ENCODE measurements around the gene SLC9A8. TPM values are rescaled to one million over a fixed set of nuclear protein-coding genes. Genes with fewer than 3 reads are reported as not detected.
"Not testable (repeated sequence)": the region's sequence is repeated elsewhere in the genome, so short reads cannot be mapped to it uniquely, and the experiment has no call there.

SLC9A8 gene
- 10 to 100 TPM; 11.5 to 13.0 TPM for total RNA-seq

DNA sequence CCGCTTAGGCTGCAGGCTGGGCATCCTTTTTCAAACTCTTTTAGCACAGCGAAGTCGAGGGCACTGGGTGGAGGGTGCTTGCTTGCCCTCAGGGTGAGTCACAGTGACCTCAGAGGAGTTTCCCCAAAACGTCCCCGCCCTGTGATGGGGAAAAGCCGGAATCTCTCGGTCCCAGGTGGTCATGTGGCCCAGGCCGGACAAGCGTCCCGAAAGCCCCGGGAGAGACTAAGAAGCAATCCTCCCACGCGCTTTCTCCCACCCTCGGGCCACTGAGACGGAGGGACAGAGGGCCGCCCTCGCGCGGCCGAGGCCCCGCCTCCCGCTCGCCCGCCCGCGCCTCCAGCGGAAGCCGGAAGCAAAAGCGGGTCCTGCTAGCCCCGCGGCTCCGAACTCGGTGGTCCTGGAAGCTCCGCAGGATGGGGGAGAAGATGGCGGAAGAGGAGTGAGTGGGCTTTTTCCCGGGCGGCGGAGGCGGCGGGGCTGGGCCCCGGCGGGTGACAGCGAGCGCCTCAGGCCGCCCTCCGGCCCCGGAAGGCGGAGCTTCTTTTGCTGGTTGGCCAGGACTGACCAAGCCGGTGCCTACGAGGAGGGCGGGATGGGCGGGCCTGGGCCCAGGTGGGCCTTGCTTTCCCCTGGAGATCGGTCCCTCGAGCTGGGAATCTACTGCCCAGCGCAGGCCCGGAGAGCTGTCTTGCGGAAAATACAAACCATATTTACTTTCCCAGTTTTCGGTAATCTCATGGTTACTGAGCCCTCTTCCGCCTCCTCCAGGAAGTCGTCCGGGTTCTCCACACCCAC lies at the start of gene SLC9A8:
SLC9A8 (plus strand) TSS at position 322 of the 798 bp plus-strand sequence; CDS start at position 417, 95 bp downstream.
- ChIA-PET POLR2A (interaction anchor here (0.5 to 2.8 kb wide), 8 partner anchors 11 to 256 kb away, joined by 3 to 11 read pairs (median 3); no protein-coding TSS in a partner anchor), CTCF (interaction anchor here (0.5 to 1.5 kb wide), 4 partner anchors 34 to 202 kb away, joined by 3 to 6 read pairs (median 4); no protein-coding TSS in a partner anchor)
- intact Hi-C loops (cut with micrococcal nuclease): loop anchor here (1.0 to 10.0 kb wide), 5 partner anchors 7 to 750 kb away; partner anchors contain the start of genes B4GALT5 and ZNFX1
- no peaks in the 10 kb centered on the region for H3K9me3 Mint-ChIP-seq
- H3K27me3 Mint-ChIP-seq: no peaks in the 10 kb centered on the region
- H3K27ac Mint-ChIP-seq: peak within 1 kb of the TSS; percentile 94
- H3K4me3 Mint-ChIP-seq: peak within 1 kb of the TSS; percentile 89
- peak; percentile 92 for DNase-seq
- H3K36me3 Mint-ChIP-seq: peaks cover 29% of the 10 kb centered on the region
- peaks cover 35% of the 10 kb centered on the region for H3K4me1 Mint-ChIP-seq (ENCODE audit: low read depth)

DNA sequence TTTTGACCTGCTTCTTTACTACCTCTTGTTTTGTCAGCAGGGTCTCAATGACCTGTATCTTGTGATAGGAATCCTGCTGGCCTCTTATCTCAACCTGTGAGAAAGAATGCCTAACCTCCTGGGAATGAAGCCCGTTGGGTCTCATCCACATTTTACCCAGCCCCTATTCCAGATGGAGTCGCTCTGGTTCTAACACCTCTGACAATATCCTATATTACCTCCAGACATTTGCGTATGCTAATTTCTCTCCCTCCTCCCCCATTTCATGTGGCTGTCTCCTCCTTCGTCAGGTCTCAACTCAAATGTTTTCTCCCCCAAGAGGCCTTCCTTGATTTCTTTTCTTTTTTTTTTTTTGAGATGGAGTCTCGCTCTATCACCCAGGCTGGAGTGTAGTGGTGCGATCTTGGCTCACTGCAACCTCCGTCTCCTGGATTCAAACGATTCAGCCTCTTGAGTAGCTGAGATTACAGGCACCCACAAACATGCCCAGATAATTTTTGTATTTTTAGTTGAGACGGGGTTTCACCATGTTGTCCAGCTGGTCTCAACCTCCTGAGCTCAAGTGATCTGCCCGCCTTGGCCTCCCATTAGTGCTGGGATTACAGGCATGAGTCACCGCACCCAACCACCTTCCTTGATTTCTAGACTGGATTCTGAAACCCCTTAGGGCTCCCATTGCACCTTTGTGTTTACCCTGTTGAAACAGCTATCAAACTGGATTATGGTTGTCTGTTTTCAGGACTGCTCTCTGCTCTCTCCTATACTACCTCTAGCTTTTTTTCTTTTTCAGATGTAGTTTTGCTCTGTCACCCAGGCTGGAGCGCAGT lies 49.5 kb upstream of the SLC9A8 start:
- POLR2A ChIA-PET: no interaction called here
- Mint-ChIP-seq H3K27ac (no peak overlapping the region), H3K36me3 (no peaks in the 10 kb centered on the region), H3K9me3 (no peaks in the 10 kb centered on the region), H3K4me3 (no peak overlapping the region), H3K4me1 (ENCODE audit: low read depth) (peaks cover 8% of the 10 kb centered on the region), H3K27me3 (peaks cover 37% of the 10 kb centered on the region)
- DNase-seq: no peak
- CTCF ChIA-PET: no interaction called here
- intact Hi-C loops (cut with micrococcal nuclease): no loop called here

DNA sequence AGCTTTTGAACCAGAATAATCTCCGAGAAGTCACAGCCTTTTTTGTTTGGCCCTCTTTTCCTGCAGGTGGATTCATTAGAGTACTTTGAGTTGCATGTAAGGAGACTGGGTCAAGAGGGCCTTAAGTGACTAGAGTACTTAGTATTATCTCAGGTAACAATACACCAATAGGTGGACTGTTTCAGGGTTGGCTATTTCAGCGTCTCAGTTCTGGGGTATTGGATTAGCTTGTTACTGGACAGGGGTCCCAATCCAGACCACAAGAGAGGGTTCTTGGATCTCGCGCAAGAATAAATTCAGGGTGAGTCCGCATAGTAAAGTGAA lies 47.3 kb upstream of the SLC9A8 start:
- peaks cover 48% of the 10 kb centered on the region for H3K27me3 Mint-ChIP-seq
- DNase-seq: no peak
- H3K36me3 Mint-ChIP-seq: no peaks in the 10 kb centered on the region
- ChIA-PET CTCF (no interaction called here), POLR2A (no interaction called here)
- intact Hi-C loops (cut with micrococcal nuclease): no loop called here
- H3K4me3 Mint-ChIP-seq: no peak overlapping the region
- H3K4me1 Mint-ChIP-seq (ENCODE audit: low read depth): peaks cover 20% of the 10 kb centered on the region
- no peak overlapping the region for H3K27ac Mint-ChIP-seq
- no peaks in the 10 kb centered on the region for H3K9me3 Mint-ChIP-seq

- Mint-ChIP-seq H3K9me3 (no peaks in the 10 kb centered on the region), H3K4me3 (no peak overlapping the region), H3K4me1 (ENCODE audit: low read depth) (peaks cover 20% of the 10 kb centered on the region), H3K36me3 (no peaks in the 10 kb centered on the region), H3K27me3 (peaks cover 54% of the 10 kb centered on the region), H3K27ac (no peak overlapping the region)
- intact Hi-C loops (cut with micrococcal nuclease): no loop called here
- DNase-seq: no peak
- CTCF ChIA-PET: no interaction called here
- POLR2A ChIA-PET: no interaction called here
These were observed 46.6 kb upstream of the SLC9A8 start for GRCh38 chr20:49765846-49766541.

GRCh38 chr20:49766979-49767521 lies 45.6 kb upstream of the SLC9A8 start:
- CTCF ChIA-PET: no interaction called here
- intact Hi-C loops (cut with micrococcal nuclease): no loop called here

DNA sequence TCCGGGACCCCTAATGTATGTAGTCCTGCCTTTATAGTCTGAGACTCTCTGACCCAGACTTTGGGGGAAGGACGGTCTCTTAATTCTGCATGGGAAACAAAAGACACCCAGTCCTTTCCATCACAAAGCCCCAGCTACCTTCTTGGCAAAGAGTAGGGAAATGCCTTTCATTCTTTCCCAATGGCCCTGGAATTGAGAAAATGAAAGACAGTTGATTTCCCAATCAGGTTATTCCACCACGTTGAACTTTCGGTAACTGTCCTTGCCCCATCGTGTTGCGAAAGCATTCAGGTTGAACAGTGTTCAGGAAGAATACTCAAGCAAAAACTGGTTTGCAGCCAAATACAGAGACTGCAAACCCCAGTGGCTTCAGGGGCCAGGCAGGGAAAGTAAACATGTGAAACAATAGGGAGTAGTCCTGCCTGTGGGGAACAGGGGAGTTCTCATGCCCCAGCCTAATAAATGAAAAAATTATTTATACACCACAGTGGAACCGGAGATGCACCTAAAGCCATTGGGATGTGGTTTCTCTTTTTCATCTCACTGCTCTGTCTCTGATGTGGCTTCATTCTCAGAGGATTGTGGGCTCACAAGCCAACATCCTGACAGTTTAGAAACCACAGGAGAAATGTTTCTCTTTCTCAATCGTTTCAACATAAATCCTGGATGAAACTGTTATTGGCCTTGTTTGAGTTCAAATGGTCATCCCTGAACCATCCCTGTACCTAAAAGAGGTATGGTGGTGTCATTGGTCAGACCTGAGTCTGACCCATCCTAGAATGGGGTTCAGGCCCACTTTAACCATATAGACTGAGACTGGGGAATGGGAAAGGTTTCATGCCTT lies 44.2 kb upstream of the SLC9A8 start:
- no peaks in the 10 kb centered on the region for H3K36me3 Mint-ChIP-seq
- no peaks in the 10 kb centered on the region for H3K9me3 Mint-ChIP-seq
- H3K27ac Mint-ChIP-seq: peak overlapping the region; percentile 33
- peaks cover 58% of the 10 kb centered on the region for H3K27me3 Mint-ChIP-seq
- no peak overlapping the region for H3K4me3 Mint-ChIP-seq
- intact Hi-C loops (cut with micrococcal nuclease): no loop called here
- POLR2A ChIA-PET: no interaction called here
- peaks cover 24% of the 10 kb centered on the region for H3K4me1 Mint-ChIP-seq (ENCODE audit: low read depth)
- CTCF ChIA-PET: no interaction called here
- peak; percentile 19 for DNase-seq

More at GRCh38 chr20:49766979-49767521, 45.6 kb upstream of the SLC9A8 start:
- H3K4me1 Mint-ChIP-seq (ENCODE audit: low read depth): peaks cover 20% of the 10 kb centered on the region
- H3K9me3 Mint-ChIP-seq: no peaks in the 10 kb centered on the region
- POLR2A ChIA-PET: no interaction called here
- H3K27me3 Mint-ChIP-seq: peaks cover 57% of the 10 kb centered on the region
- H3K4me3 Mint-ChIP-seq: no peak overlapping the region
- peak; percentile 40 for DNase-seq
- H3K27ac Mint-ChIP-seq: no peak overlapping the region
- H3K36me3 Mint-ChIP-seq: no peaks in the 10 kb centered on the region

DNA sequence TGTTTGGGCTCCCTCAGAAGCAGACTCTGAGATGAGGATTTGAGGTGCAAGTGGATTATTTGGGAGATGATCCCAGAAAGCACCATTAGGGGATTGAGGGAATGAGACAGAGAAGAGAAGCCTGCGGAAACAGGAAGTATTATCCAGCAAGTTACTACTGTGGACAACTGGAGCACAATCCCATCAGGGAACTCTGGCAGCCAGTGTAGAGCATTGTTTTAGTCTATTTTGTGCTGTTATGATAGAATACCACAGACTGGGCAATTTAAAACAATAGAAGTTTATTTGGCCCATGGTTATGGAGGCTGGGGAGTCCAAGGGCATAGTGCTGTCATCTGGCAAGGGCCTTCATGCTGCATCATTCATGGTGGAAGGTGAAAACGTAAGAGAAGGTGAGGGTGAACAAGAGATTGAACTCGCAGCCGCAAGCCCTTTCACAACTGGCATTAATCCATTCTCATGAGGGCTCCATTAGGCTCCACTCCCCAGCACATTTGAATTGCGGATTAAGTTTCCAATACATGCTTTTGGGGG lies 43.5 kb upstream of the SLC9A8 start:
- ChIA-PET CTCF (no interaction called here), POLR2A (no interaction called here)
- Mint-ChIP-seq H3K27ac (peak overlapping the region; percentile 33), H3K36me3 (no peaks in the 10 kb centered on the region), H3K4me1 (ENCODE audit: low read depth) (peaks cover 24% of the 10 kb centered on the region), H3K4me3 (no peak overlapping the region), H3K27me3 (peaks cover 60% of the 10 kb centered on the region), H3K9me3 (no peaks in the 10 kb centered on the region)
- DNase-seq: no peak
- intact Hi-C loops (cut with micrococcal nuclease): no loop called here

DNA sequence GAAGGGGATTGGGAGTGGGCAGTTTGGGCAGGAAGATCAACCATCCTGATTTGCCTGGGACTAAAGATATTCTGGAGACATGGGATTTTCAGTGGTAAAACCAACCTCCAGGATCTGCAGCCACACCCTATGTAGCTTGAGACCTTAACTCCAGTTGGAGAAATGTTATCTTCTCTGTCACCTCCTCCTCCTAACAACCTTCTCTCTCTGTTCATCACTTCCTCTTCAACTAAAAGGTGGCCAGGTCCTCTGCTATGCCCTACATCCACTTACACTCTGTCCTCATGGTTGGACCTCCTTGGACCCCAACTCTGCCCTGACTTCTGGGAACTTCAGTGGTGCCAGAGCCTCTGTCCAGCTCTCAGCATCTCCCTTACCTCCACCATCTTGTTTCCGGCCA lies 42.0 kb upstream of the SLC9A8 start:
- CTCF ChIA-PET: no interaction called here
- no peak overlapping the region for H3K4me3 Mint-ChIP-seq

DNA sequence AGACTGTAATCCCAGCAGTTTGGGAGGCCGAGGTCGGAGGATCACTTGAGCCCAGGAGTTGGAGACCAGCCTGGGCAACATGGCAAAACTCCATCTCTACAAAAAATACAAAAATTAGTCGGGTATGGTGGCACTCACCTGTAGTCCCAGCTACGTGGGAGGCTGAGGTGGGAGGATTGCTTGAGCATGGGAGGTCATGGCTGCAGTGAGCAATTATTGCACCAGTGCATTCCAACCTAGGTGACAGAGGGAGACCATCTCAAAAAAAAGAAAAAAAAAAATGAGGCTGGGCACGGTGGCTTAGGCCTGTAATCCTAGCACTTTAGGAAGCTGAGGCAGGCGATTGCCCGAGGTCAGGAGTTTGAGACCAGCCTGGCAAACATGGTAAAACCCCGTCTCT lies 38.4 kb upstream of the SLC9A8 start:
- POLR2A ChIA-PET: interaction anchor here (0.7 kb wide), 1 partner anchor 65 kb away, joined by 4 read pairs; no protein-coding TSS in a partner anchor
- intact Hi-C loops (cut with micrococcal nuclease); H3K4me3 Mint-ChIP-seq; CTCF ChIA-PET; H3K9me3 Mint-ChIP-seq; DNase-seq; H3K36me3 Mint-ChIP-seq: not testable (repeated sequence)
- Mint-ChIP-seq H3K27ac (peak overlapping the region; percentile 24), H3K27me3 (peaks cover 30% of the 10 kb centered on the region), H3K4me1 (ENCODE audit: low read depth) (peaks cover 30% of the 10 kb centered on the region)

More for the DNA sequence above, 42.0 kb upstream of the SLC9A8 start:
- peaks cover 53% of the 10 kb centered on the region for H3K27me3 Mint-ChIP-seq
- intact Hi-C loops (cut with micrococcal nuclease): no loop called here
- POLR2A ChIA-PET: no interaction called here
- no peak overlapping the region for H3K27ac Mint-ChIP-seq
- peaks cover 33% of the 10 kb centered on the region for H3K4me1 Mint-ChIP-seq (ENCODE audit: low read depth)
- no peak for DNase-seq
- H3K36me3 Mint-ChIP-seq: no peaks in the 10 kb centered on the region
- H3K9me3 Mint-ChIP-seq: no peaks in the 10 kb centered on the region

- intact Hi-C loops (cut with micrococcal nuclease): no loop called here
- H3K9me3 Mint-ChIP-seq: no peaks in the 10 kb centered on the region
- no peak overlapping the region for H3K4me3 Mint-ChIP-seq
- no peak for DNase-seq
- CTCF ChIA-PET: interaction anchor here (0.8 kb wide), 1 partner anchor 71 kb away, joined by 5 read pairs; no protein-coding TSS in a partner anchor
- POLR2A ChIA-PET: interaction anchor here (2.0 kb wide), 1 partner anchor 96 kb away, joined by 5 read pairs; no protein-coding TSS in a partner anchor
- H3K27ac Mint-ChIP-seq: peak overlapping the region; percentile 18
- peaks cover 22% of the 10 kb centered on the region for H3K27me3 Mint-ChIP-seq
- no peaks in the 10 kb centered on the region for H3K36me3 Mint-ChIP-seq
- H3K4me1 Mint-ChIP-seq (ENCODE audit: low read depth): peaks cover 29% of the 10 kb centered on the region
These were observed 37.4 kb upstream of the SLC9A8 start for GRCh38 chr20:49775229-49775693.

DNA sequence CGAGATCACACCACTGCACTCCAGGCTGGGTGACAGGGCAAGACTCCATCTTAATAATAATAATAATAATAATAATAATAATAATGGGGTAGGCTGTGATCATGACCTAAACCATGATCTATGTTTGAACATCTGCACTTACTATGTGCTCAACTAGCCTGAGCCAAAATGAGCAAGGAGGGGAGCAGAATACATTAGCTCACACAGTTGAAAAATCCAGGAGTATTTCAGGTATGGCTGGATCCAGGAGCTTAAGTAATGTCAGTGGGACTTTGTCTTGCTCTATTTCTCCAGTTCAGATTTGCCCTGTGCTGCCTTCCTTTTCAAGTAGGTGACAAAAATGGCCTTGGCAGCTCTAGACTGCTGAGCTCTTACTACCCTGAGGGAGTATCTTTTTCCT lies 32.7 kb upstream of the SLC9A8 start:
- CTCF ChIA-PET: interaction anchor here (1.2 kb wide), 1 partner anchor 170 kb away, joined by 3 read pairs; no protein-coding TSS in a partner anchor
- DNase-seq: no peak
- no peaks in the 10 kb centered on the region for H3K9me3 Mint-ChIP-seq
- intact Hi-C loops (cut with micrococcal nuclease): no loop called here
- peaks cover 7% of the 10 kb centered on the region for H3K27me3 Mint-ChIP-seq
- peaks cover 21% of the 10 kb centered on the region for H3K4me1 Mint-ChIP-seq (ENCODE audit: low read depth)
- H3K4me3 Mint-ChIP-seq: no peak overlapping the region
- no peak overlapping the region for H3K27ac Mint-ChIP-seq
- H3K36me3 Mint-ChIP-seq: no peaks in the 10 kb centered on the region
- POLR2A ChIA-PET: no interaction called here

All from activated CD4-positive, alpha-beta memory T cell treated with anti-CD3 and anti-CD28 coated beads for 36 hours (primary cell).